ENCODE data around the gene ST3GAL2. TPM values are rescaled to one million over a fixed set of nuclear protein-coding genes. Genes with fewer than 3 reads are reported as not detected.
"Not testable (repeated sequence)": the region's sequence is repeated elsewhere in the genome, so short reads cannot be mapped to it uniquely, and the experiment has no call there.

ST3GAL2 gene
- total RNA-seq, 2 experiments from 2014 or later = 44.6 to 61.0 TPM

GRCh38 chr16:70370145-70370544, 68.8 kb downstream of the ST3GAL2 start:
- peak; percentile 24 for DNase-seq (ENCODE audit: low spot score)
- ChIA-PET POLR2A (interaction anchor here (0.6 to 0.9 kb wide), 2 partner anchors 10 to 167 kb away, joined by 3 to 4 read pairs; no protein-coding TSS in a partner anchor), CTCF (ENCODE audit: unreplicated experiment) (interaction anchor here (1.1 kb wide), 1 partner anchor 10 kb away, joined by 4 read pairs; no protein-coding TSS in a partner anchor)
- H3K27ac ChIP-seq (ENCODE audit: low read depth, low read length, poor library complexity, severe bottlenecking); H3K9me2 ChIP-seq (ENCODE audit: insufficient read depth, low read length); H2AFZ ChIP-seq (ENCODE audit: low read length); H3K4me3 ChIP-seq (ENCODE audit: low read depth, low read length, poor library complexity, severe bottlenecking); H3K4me2 ChIP-seq (ENCODE audit: low read length); H4K20me1 ChIP-seq (ENCODE audit: insufficient read depth, low read length); BruUV-seq (replicated peaks); H3K4me1 ChIP-seq (ENCODE audit: insufficient read depth, low read length, poor library complexity, severe bottlenecking); H3K9me3 ChIP-seq (ENCODE audit: low read length); H3K79me2 ChIP-seq (ENCODE audit: insufficient read depth, low read depth, low read length): not testable (repeated sequence)
- peaks cover 92% of the 10 kb centered on the region for H3K36me3 ChIP-seq (ENCODE audit: insufficient read depth, low read length)
- intact Hi-C loops (cut with micrococcal nuclease; ENCODE audit: unreplicated experiment) = loop anchor here (5.0 kb wide), 1 partner anchor 282 kb away; no protein-coding TSS in a partner anchor
- peak; percentile 82 for TF ChIP-seq CTCF (conservative IDR thresholded peaks at IDR 0.05; ENCODE audit: low read length)

- H3K27ac ChIP-seq (ENCODE audit: low read depth, low read length, poor library complexity, severe bottlenecking) = no peak overlapping the region
- no peak overlapping the region for H3K4me2 ChIP-seq (ENCODE audit: low read length)
- no TSS peak for BruUV-seq (replicated peaks)
- no peak overlapping the region for H3K4me3 ChIP-seq (ENCODE audit: low read depth, low read length, poor library complexity, severe bottlenecking)
- peaks cover 94% of the 10 kb centered on the region for H3K36me3 ChIP-seq (ENCODE audit: insufficient read depth, low read length)
- H3K4me1 ChIP-seq (ENCODE audit: insufficient read depth, low read length, poor library complexity, severe bottlenecking) = no peaks in the 10 kb centered on the region
- POLR2A ChIA-PET = no interaction called here
- H2AFZ ChIP-seq (ENCODE audit: low read length) = no peak overlapping the region
- CTCF ChIA-PET (ENCODE audit: unreplicated experiment) = interaction anchor here (0.8 kb wide), 1 partner anchor 169 kb away, joined by 3 read pairs; no protein-coding TSS in a partner anchor
- TF ChIP-seq EZH2phosphoT487 (IDR thresholded peaks at IDR 0.05; ENCODE audit: borderline replicate concordance, low read depth, low read length) (no peak), CTCF (conservative IDR thresholded peaks at IDR 0.05; ENCODE audit: low read length) (no peak)
- H4K20me1 ChIP-seq (ENCODE audit: insufficient read depth, low read length) = no peaks in the 10 kb centered on the region
- DNase-seq (ENCODE audit: low spot score) = no peak
- H3K9me3 ChIP-seq (ENCODE audit: low read length) = no peaks in the 10 kb centered on the region
- intact Hi-C loops (cut with micrococcal nuclease; ENCODE audit: unreplicated experiment) = no loop called here
- no peaks in the 10 kb centered on the region for H3K9me2 ChIP-seq (ENCODE audit: insufficient read depth, low read length)
- H3K79me2 ChIP-seq (ENCODE audit: insufficient read depth, low read depth, low read length) = no peaks in the 10 kb centered on the region
Observed at GRCh38 chr16:70364399-70364798, 74.5 kb downstream of the ST3GAL2 start.

- BruUV-seq (replicated peaks) = no TSS peak
- Histone ChIP-seq H3K36me3 (ENCODE audit: insufficient read depth, low read length) (peaks cover 93% of the 10 kb centered on the region), H3K4me2 (ENCODE audit: low read length) (no peak overlapping the region), H3K4me3 (ENCODE audit: low read depth, low read length, poor library complexity, severe bottlenecking) (no peak overlapping the region), H3K79me2 (ENCODE audit: insufficient read depth, low read depth, low read length) (peaks cover 3% of the 10 kb centered on the region; the same call in 1 of the 2 replicates), H4K20me1 (ENCODE audit: insufficient read depth, low read length) (no peaks in the 10 kb centered on the region), H3K4me1 (ENCODE audit: insufficient read depth, low read length, poor library complexity, severe bottlenecking) (no peaks in the 10 kb centered on the region), H3K9me3 (ENCODE audit: low read length) (no peaks in the 10 kb centered on the region), H2AFZ (ENCODE audit: low read length) (no peak overlapping the region), H3K9me2 (ENCODE audit: insufficient read depth, low read length) (no peaks in the 10 kb centered on the region), H3K27ac (ENCODE audit: low read depth, low read length, poor library complexity, severe bottlenecking) (no peak overlapping the region)
- no peak for TF ChIP-seq CTCF (conservative IDR thresholded peaks at IDR 0.05; ENCODE audit: low read length)
- TF ChIP-seq EZH2phosphoT487 (IDR thresholded peaks at IDR 0.05; ENCODE audit: borderline replicate concordance, low read depth, low read length) = no peak
- ChIA-PET CTCF (ENCODE audit: unreplicated experiment) (no interaction called here), POLR2A (interaction anchor here (0.6 to 0.8 kb wide), 2 partner anchors 12 to 15 kb away, joined by 4 to 7 read pairs; no protein-coding TSS in a partner anchor)
- no peak for DNase-seq (ENCODE audit: low spot score)
- intact Hi-C loops (cut with micrococcal nuclease; ENCODE audit: unreplicated experiment) = no loop called here
Observed at GRCh38 chr16:70359552-70359951, 79.3 kb downstream of the ST3GAL2 start.

Data from OCI-LY7 (cell line).